Neural crest cell (in vitro differentiated cells): ENCODE measurements around the gene DACH1. TPM values are rescaled to one million over a fixed set of nuclear protein-coding genes. Genes with fewer than 3 reads are reported as not detected.
"Not testable (repeated sequence)": the region's sequence is repeated elsewhere in the genome, so short reads cannot be mapped to it uniquely, and the experiment has no call there.

Experiments used
- DNase-seq: peaks from one replicate; pipeline ENCODE4 v3.0.0; 2021; ENCODE audit warnings: low read depth, mixed read lengths, low spot score
- H3K27ac Mint-ChIP-seq: one replicate; pipeline ENCODE4 v1.8.0; 2021; ENCODE audit warnings: mild to moderate bottlenecking, mixed read lengths; ENCODE audit not compliant: unreplicated experiment
- H3K27me3 Mint-ChIP-seq: 2 replicates; pipeline ENCODE4 v1.8.0; 2021; ENCODE audit warnings: low read depth, mild to moderate bottlenecking, mixed read lengths
- H3K36me3 Mint-ChIP-seq: 2 replicates; pipeline ENCODE4 v1.8.0; 2021; ENCODE audit warnings: low read depth, mild to moderate bottlenecking, mixed read lengths
- H3K4me1 Mint-ChIP-seq: 2 replicates; pipeline ENCODE4 v1.8.0; 2021; ENCODE audit warnings: mixed read lengths
- H3K4me3 Mint-ChIP-seq: one replicate; pipeline ENCODE4 v1.8.0; 2021; ENCODE audit warnings: mild to moderate bottlenecking, mixed read lengths
- H3K9me3 Mint-ChIP-seq: 2 replicates; pipeline ENCODE4 v1.8.0; 2021; ENCODE audit warnings: mixed read lengths
- CTCF ChIP-seq: fragments of 200-600 bp; sonication (generic); conservative IDR thresholded peaks from 2 replicates; pipeline ENCODE4 v1.5.0; 2021; ENCODE audit warnings: antibody characterized with exemption, mild to moderate bottlenecking
- total RNA-seq: library from RNA; stranded (reverse); gene quantifications from 2 replicates; pipeline ENCODE4 v1.2.1, GENCODE V29; 2021

DACH1 gene
- total RNA-seq, 1 donor from 2014 or later, result 23.7 TPM

DNA sequence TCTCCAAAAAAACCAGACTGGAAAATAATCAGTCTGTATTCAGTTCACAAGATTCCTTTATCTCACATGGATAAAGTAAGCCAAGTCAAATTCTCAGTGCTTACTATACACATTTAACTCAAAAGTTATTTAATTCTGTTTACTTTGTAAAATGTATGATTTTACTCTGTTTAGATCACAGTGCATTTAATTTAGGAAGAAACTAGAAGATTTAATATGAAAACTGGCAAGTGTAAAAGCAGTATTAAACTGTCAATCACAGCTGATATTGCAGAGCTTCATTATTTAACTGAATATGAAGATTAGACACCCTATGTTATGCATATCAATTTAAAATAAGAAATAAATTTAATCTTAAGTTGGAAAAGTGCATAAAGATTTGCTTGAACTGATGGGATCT lies 78.0 kb downstream of the DACH1 start:
- DNase-seq, result no peak
- Mint-ChIP-seq H3K9me3 (peaks cover 8% of the 10 kb centered on the region), H3K4me1 (peaks cover 41% of the 10 kb centered on the region), H3K27ac (no peak overlapping the region), H3K4me3 (no peak overlapping the region), H3K27me3 (no peaks in the 10 kb centered on the region), H3K36me3 (peaks cover 4% of the 10 kb centered on the region)
- TF ChIP-seq CTCF, result no peak

- no peak for TF ChIP-seq CTCF
- Mint-ChIP-seq H3K9me3 (peaks cover 8% of the 10 kb centered on the region), H3K27me3 (no peaks in the 10 kb centered on the region), H3K27ac (peak overlapping the region; percentile 73), H3K36me3 (peaks cover 4% of the 10 kb centered on the region), H3K4me1 (peaks cover 54% of the 10 kb centered on the region), H3K4me3 (no peak overlapping the region)
- DNase-seq, result no peak
Observed at GRCh38 chr13:71787414-71787813, 79.6 kb downstream of the DACH1 start.

DNA sequence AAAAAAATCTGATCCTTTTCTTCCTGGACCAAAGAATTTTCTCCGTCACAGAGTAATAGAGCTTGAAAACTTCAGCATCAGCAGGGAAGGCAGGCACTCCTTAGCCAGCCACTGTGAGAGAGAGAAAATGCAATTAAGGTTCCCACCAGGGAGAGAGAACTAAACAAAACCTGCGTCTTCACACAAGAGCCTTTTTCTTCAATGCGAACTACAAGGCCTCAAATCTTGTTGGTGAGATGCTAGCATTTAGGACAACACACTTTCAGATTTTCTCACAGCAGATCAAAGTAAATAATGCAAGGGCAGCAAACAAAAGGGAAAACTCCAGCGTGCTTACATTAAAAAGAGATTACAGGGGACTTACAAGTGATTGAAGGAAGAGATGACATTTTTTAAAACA lies 80.1 kb downstream of the DACH1 start:
- H3K27me3 Mint-ChIP-seq, result no peaks in the 10 kb centered on the region
- peaks cover 6% of the 10 kb centered on the region for H3K9me3 Mint-ChIP-seq
- TF ChIP-seq CTCF, result no peak
- H3K4me3 Mint-ChIP-seq, result no peak overlapping the region
- peaks cover 2% of the 10 kb centered on the region for H3K36me3 Mint-ChIP-seq
- H3K27ac Mint-ChIP-seq, result peak overlapping the region; percentile 23
- peaks cover 54% of the 10 kb centered on the region for H3K4me1 Mint-ChIP-seq
- DNase-seq, result no peak

- no peak overlapping the region for H3K4me3 Mint-ChIP-seq
- H3K27ac Mint-ChIP-seq, result peak overlapping the region; percentile 85
- no peak for DNase-seq
- no peak for TF ChIP-seq CTCF
- H3K36me3 Mint-ChIP-seq, result no peaks in the 10 kb centered on the region
- H3K27me3 Mint-ChIP-seq, result no peaks in the 10 kb centered on the region
- H3K4me1 Mint-ChIP-seq, result peaks cover 54% of the 10 kb centered on the region
- H3K9me3 Mint-ChIP-seq, result no peaks in the 10 kb centered on the region
Observed at GRCh38 chr13:71785361-71785760, 81.6 kb downstream of the DACH1 start.

- no peak for DNase-seq
- Mint-ChIP-seq H3K27ac (no peak overlapping the region), H3K36me3 (no peaks in the 10 kb centered on the region), H3K4me3 (no peak overlapping the region), H3K9me3 (no peaks in the 10 kb centered on the region), H3K4me1 (peaks cover 26% of the 10 kb centered on the region), H3K27me3 (no peaks in the 10 kb centered on the region)
- no peak for TF ChIP-seq CTCF
Observed at GRCh38 chr13:71780546-71780945, 86.5 kb downstream of the DACH1 start.

DNA sequence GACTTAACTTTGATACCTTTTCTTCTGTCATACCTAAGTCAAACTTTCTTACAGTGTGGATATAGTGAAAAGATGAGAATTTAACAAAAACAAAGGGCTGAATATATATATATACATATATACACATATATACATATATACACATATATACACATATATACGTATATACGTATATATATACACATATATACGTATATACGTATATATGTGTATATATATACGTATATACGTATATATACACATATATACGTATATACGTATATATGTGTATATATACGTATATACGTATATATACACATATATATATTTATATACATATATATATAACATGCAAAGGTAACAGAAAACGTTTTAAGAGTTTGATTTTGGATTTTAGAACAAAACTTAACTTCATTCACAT lies 88.0 kb downstream of the DACH1 start:
- not testable (repeated sequence) for H3K27me3 Mint-ChIP-seq

More for the DNA sequence above, 88.0 kb downstream of the DACH1 start:
- H3K4me1 Mint-ChIP-seq, result peaks cover 12% of the 10 kb centered on the region
- not testable (repeated sequence) for H3K27ac Mint-ChIP-seq, H3K36me3 Mint-ChIP-seq, H3K9me3 Mint-ChIP-seq, DNase-seq, H3K4me3 Mint-ChIP-seq
